Measurements from ENCODE around the gene PCMT1. TPM values are rescaled to one million over a fixed set of nuclear protein-coding genes. Genes with fewer than 3 reads are reported as not detected.
"Not testable (repeated sequence)": the region's sequence is repeated elsewhere in the genome, so short reads cannot be mapped to it uniquely, and the experiment has no call there.

PCMT1 gene
- total RNA-seq, 2 donors from 2014 or later: 77.6 to 114 TPM

DNA sequence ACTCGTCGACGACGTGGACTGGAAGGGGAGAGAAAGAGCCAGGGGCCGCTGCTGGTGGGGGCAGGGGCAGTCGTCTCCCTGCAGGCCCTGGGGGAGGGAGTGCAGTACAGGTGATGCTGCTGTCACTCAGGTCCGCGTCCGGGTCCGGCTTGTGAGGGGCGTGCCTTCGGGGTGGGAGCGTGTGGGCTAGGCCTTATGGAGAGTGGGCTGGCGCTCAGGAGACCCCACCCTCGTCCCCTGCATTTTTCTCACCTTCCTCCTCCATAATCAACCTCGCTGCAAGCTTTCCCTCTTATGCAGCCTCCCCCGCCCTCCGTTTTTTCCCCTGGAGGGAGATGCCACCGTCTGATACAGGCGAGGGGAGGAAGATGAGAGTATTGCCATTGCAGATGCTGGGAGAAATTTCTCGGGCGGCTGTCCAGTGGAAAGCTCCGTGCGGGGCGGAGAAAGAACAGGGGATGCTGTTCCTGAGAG is 632 bp downstream of the PCMT1 start:
- Histone ChIP-seq H3K9me3 (no peaks in the 10 kb centered on the region), H3K27ac (peak overlapping the region; percentile 86 to 91), H3K36me3 (no peaks in the 10 kb centered on the region), H3K4me1 (replicated peaks) (peaks cover 6% of the 10 kb centered on the region), H3K27me3 (replicated peaks; ENCODE audit: insufficient read depth) (no peaks in the 10 kb centered on the region), H3K4me3 (peak overlapping the region; percentile 81 to 96)
- 0% methylated on average over 25 of the region's 25 CpGs for WGBS
- peak; percentile 24 for DNase-seq (ENCODE audit: low spot score)
- TF ChIP-seq POLR2A (IDR thresholded peaks at IDR 0.05): no peak
- TF ChIP-seq POLR2AphosphoS5 (IDR thresholded peaks at IDR 0.05): no peak
- TF ChIP-seq, protein P1, sequence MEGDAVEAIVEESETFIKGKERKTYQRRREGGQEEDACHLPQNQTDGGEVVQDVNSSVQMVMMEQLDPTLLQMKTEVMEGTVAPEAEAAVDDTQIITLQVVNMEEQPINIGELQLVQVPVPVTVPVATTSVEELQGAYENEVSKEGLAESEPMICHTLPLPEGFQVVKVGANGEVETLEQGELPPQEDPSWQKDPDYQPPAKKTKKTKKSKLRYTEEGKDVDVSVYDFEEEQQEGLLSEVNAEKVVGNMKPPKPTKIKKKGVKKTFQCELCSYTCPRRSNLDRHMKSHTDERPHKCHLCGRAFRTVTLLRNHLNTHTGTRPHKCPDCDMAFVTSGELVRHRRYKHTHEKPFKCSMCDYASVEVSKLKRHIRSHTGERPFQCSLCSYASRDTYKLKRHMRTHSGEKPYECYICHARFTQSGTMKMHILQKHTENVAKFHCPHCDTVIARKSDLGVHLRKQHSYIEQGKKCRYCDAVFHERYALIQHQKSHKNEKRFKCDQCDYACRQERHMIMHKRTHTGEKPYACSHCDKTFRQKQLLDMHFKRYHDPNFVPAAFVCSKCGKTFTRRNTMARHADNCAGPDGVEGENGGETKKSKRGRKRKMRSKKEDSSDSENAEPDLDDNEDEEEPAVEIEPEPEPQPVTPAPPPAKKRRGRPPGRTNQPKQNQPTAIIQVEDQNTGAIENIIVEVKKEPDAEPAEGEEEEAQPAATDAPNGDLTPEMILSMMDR (IDR thresholded peaks at IDR 0.05): no peak
- intact Hi-C loops (cut with DNase I): no loop called here

DNA sequence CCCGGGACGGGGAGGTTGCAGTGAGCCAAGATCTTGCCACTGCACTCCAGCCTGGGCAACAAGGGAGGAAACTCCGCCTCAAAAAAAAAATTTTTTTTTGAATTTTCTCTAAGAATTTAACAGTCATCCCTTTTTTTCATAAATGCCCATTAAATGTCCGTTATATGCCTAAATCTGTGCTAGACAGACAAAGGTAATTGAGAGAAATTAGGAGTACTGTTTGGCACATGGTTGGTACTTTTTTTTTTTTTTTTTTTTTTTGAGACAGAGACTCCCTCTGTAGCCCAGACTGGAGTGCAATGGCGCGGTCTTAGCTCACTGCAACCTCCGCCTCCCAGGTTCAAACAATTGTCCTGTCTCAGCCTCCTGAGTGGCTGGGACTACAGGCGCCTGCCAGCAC is 1.7 kb downstream of the PCMT1 start:
- 92% methylated on average over 8 of the region's 8 CpGs for WGBS
- intact Hi-C loops (cut with DNase I): no loop called here
- Histone ChIP-seq H3K4me1 (replicated peaks) (no peaks in the 10 kb centered on the region), H3K36me3 (no peaks in the 10 kb centered on the region), H3K4me3 (no peak overlapping the region), H3K27me3 (replicated peaks; ENCODE audit: insufficient read depth) (no peaks in the 10 kb centered on the region), H3K9me3 (no peaks in the 10 kb centered on the region), H3K27ac (no peak overlapping the region)
- no peak for DNase-seq (ENCODE audit: low spot score)
- TF ChIP-seq POLR2A (IDR thresholded peaks at IDR 0.05): no peak
- TF ChIP-seq, protein P1 (IDR thresholded peaks at IDR 0.05): no peak
- no peak for TF ChIP-seq POLR2AphosphoS5 (IDR thresholded peaks at IDR 0.05)

DNA sequence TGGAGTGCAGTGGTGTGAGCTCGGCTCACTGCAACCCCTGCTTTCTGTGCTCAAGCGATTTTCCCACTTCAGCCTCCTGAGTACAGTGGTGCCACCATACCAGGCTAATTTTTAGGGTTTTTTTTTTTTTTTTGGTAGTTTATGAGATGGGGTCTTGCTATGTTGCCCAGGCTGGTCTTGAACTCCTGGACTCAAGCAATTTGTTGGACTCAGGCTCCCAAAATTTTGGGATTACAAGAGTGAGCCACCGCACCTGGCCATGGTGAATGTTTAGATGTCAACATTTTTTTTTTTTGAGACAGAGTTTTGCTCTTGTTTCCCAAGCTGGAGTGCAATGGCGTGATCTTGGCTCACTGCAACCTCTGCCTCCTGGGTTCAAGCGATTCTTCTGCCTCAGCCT is 2.4 kb downstream of the PCMT1 start:
- intact Hi-C loops (cut with DNase I); DNase-seq (ENCODE audit: low spot score); H3K4me3 ChIP-seq; H3K4me1 ChIP-seq (replicated peaks); H3K27ac ChIP-seq; H3K36me3 ChIP-seq; H3K27me3 ChIP-seq (replicated peaks; ENCODE audit: insufficient read depth); H3K9me3 ChIP-seq: not testable (repeated sequence)
- WGBS: 92% methylated on average over 5 of the region's 5 CpGs

DNA sequence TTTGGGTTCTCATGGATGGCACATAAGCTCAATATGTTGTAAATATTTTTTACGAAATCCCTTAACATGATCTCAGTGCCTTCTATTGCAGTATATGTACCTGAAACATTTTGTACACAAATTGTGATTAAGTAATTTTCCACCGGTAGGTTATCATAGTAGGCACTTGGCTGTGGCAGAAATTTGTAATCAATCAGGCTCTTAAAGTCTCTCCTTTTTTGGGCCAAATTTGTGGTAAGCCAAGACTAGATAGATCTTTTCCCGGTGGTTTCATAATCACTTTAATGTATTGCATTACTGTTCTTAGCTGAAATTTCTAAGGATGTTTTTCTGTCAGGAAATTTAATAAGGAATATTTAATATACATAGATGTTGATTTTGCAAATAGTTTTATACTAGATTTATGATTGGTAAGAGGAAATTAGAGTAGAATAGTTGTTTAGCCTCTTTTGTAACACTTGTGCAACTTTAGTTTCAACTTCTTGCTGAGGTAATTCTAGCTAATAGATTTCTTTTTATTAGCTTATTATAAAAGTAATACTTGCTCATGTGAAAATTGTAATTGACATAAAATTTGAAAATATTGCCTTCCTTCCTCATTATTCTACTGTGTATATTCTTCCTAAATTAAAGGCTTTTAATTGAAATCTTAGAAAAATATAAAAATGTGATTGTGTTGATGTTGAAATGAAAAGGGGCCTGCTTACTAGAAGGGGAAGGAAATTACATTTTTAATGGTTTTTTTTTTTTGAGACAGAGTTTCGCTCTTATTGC is 3.2 kb downstream of the PCMT1 start:
- intact Hi-C loops (cut with DNase I): no loop called here
- Histone ChIP-seq H3K4me3 (no peak overlapping the region), H3K27me3 (replicated peaks; ENCODE audit: insufficient read depth) (no peaks in the 10 kb centered on the region), H3K9me3 (no peaks in the 10 kb centered on the region), H3K27ac (no peak overlapping the region), H3K4me1 (replicated peaks) (no peaks in the 10 kb centered on the region), H3K36me3 (no peaks in the 10 kb centered on the region)
- no peak for DNase-seq (ENCODE audit: low spot score)
- TF ChIP-seq POLR2AphosphoS5 (IDR thresholded peaks at IDR 0.05): no peak
- TF ChIP-seq POLR2A (IDR thresholded peaks at IDR 0.05): no peak
- TF ChIP-seq, protein P1 (IDR thresholded peaks at IDR 0.05): no peak
- 93% methylated on average over 4 of the region's 4 CpGs for WGBS

DNA sequence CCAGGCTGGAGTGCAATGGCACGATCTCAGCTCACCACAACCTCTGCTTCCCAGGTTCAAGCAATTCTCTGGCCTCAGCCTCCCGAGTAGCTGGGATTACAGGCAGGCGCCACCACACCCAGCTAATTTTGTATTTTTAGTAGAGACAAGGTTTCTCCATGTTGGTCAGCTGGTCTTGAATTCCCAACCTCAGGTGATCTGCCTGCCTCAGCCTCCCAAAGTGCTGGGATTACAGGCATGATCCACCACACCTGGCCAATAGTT is 3.8 kb downstream of the PCMT1 start:
- H3K27me3 ChIP-seq (replicated peaks; ENCODE audit: insufficient read depth); DNase-seq (ENCODE audit: low spot score); H3K9me3 ChIP-seq; H3K4me3 ChIP-seq; H3K36me3 ChIP-seq; H3K27ac ChIP-seq; intact Hi-C loops (cut with DNase I); H3K4me1 ChIP-seq (replicated peaks): not testable (repeated sequence)
- 98% methylated on average over 3 of the region's 3 CpGs for WGBS

DNA sequence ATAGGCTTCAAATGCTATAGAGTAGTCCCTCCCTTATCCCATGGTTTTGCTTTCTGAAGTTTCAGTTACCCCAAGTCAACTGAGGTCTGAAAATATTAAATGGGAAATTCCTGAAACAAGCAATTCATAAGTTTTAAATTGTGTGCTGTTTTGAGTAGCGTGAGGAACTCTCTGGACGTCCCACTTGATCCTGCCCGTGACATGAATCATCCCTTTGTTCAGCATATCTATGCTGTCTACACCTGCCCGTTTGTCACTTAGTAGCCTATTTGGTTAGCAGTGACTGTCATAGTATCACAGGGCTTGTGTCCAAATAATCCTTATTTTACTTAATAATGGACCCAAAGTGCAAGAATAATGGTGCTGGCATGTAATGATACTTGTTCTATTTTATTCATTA is 5.0 kb downstream of the PCMT1 start:
- H3K9me3 ChIP-seq: no peaks in the 10 kb centered on the region
- intact Hi-C loops (cut with DNase I): no loop called here
- 82% methylated on average over 4 of the region's 4 CpGs for WGBS
- no peaks in the 10 kb centered on the region for H3K36me3 ChIP-seq
- no peaks in the 10 kb centered on the region for H3K4me1 ChIP-seq (replicated peaks)
- H3K27me3 ChIP-seq (replicated peaks; ENCODE audit: insufficient read depth): no peaks in the 10 kb centered on the region
- no peak for DNase-seq (ENCODE audit: low spot score)
- TF ChIP-seq, protein P1 (IDR thresholded peaks at IDR 0.05): no peak
- TF ChIP-seq POLR2AphosphoS5 (IDR thresholded peaks at IDR 0.05): no peak
- TF ChIP-seq POLR2A (IDR thresholded peaks at IDR 0.05): no peak
- H3K27ac ChIP-seq: no peak overlapping the region
- no peak overlapping the region for H3K4me3 ChIP-seq
